T-helper 9 cell (primary cell): ENCODE data around the gene ZDHHC20.

ENCODE experiments used
- DNase-seq: peaks from one replicate; pipeline ENCODE4 v3.0.0-alpha.2; 2020
- total RNA-seq, 2 donors: gene quantifications; one replicate each; lab custom pipeline; 2026; lab: John Stamatoyannopoulos, UW

ZDHHC20 gene, protein sequence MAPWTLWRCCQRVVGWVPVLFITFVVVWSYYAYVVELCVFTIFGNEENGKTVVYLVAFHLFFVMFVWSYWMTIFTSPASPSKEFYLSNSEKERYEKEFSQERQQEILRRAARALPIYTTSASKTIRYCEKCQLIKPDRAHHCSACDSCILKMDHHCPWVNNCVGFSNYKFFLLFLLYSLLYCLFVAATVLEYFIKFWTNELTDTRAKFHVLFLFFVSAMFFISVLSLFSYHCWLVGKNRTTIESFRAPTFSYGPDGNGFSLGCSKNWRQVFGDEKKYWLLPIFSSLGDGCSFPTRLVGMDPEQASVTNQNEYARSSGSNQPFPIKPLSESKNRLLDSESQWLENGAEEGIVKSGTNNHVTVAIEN
- total RNA-seq, result 155 to 171 reads per million in 2 donors

DNA sequence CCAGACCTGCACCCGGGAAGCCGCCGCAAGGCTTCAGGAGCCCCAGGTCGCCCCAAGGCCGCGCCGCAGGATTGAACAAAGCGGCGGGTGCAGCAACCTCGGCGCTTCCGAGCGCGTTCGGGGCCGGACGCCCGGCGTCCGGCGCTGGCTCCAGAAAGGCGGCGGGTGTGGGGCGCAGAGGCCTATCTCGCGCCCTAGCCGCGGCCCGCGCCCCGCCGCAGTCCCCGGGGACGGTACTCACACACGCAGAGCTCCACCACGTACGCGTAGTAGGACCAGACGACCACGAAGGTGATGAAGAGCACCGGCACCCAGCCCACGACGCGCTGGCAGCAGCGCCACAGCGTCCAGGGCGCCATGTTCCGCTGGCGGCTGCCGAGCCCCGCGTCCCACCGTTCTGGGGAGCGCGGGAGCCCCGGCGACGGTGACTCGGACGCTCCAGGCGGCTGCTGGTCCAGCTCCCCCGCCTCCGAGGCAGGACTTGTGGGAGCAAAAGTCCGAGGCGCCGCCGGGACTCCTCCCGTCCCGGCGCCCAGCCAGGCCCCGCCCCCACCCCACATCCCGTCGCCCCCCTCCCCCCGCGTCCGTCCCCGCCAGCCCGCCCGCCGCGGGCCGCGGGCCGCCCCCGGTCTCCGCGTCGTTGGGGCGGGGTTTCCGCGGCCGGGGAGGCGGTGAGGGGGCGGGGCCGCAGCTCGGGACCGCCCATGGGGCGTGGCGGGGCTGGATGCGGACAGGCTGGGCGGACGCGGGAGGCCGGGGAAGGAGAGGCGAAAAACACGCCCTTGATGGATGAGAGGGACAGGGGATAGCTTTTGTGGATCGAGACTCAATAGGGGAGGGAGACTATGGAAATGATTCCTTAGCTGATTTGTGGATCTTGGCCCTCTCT lies at the start of gene ZDHHC20:
ZDHHC20 (minus strand) TSS at position 491 of the 889 bp plus-strand sequence; CDS start at position 359, 132 bp downstream.
- DNase-seq, result peak; percentile 94

GRCh38 chr13:21504379-21504778 lies 45.3 kb upstream of the ZDHHC20 start:
- no peak for DNase-seq

GRCh38 chr13:21501686-21502085 lies 42.6 kb upstream of the ZDHHC20 start:
- no peak for DNase-seq

GRCh38 chr13:21486322-21486721 lies 27.2 kb upstream of the ZDHHC20 start:
- no peak for DNase-seq

DNA sequence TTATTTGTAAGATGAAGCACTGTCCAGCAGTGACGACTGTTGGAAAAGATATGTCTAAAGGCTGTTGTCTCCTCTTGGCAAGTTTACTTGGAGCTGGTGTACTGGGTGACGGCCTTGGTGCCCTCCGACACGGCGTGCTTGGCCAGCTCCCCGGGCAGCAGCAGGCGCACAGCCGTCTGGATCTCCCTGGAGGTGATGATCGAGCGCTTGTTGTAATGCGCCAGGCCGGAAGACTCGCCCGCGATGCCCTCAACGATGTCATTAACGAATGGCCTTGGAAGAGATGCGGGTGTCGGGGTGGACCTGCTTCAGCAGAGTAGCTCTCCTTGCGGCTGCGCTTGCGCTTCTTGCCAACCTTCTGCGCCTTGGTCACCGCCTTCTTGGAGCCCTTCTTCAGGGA lies 24.6 kb upstream of the ZDHHC20 start:
- DNase-seq, result no peak

- no peak for DNase-seq
Observed at GRCh38 chr13:21481359-21481758, 22.3 kb upstream of the ZDHHC20 start.

GRCh38 chr13:21478881-21479808 lies 20.0 kb upstream of the ZDHHC20 start:
- peak; percentile 24 for DNase-seq

- DNase-seq, result peak; percentile 75
Observed at GRCh38 chr13:21476893-21477472, 17.9 kb upstream of the ZDHHC20 start.

DNA sequence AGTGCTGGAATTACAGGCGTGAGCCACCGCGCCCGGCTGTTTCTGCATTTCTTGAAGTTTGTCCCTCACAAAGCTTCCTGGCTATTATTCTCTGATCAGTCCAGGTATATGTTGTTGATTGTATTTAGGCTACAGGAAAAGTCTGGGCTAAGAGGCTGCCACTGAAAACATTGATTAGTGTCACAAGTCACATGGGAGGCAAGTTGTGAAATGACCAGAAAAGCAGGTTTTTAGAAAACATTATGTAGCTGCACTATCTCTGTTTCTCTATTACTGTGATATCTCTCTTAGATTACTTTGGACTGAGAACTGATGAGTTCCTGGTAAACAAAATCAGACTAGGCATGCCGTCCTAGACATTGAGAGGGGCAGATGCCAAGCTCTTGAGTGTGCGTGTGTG lies 16.0 kb upstream of the ZDHHC20 start:
- DNase-seq, result no peak

- DNase-seq, result no peak
Observed at GRCh38 chr13:21470785-21471184, 11.7 kb upstream of the ZDHHC20 start.

GRCh38 chr13:21466527-21466926 lies 7.4 kb upstream of the ZDHHC20 start:
- no peak for DNase-seq

- DNase-seq, result no peak
Observed at GRCh38 chr13:21465710-21466160, 6.6 kb upstream of the ZDHHC20 start.

DNA sequence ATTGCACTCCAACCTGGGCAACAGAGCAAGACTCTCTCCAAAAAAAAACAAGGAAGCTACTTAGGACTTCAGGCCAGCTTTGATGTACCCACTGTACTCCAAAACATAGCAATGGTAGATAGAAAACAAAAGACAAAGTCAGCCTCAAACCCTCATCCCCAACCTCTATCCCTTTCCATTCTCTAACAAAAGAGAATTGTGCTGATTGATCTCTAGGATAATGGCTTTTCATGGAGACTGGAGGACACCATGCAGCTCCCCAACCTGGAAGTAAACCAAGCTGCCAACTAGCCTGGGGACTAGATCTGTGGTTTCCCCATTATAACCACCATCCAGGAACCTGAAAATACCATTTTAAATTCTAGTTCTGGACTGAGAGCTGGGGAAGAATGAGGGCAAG lies 4.3 kb upstream of the ZDHHC20 start:
- DNase-seq, result no peak

- DNase-seq, result no peak
Observed at GRCh38 chr13:21461131-21461530, 2.0 kb upstream of the ZDHHC20 start.

GRCh38 chr13:21458451-21458812 lies 671 bp downstream of the ZDHHC20 start:
- DNase-seq, result peak; percentile 25

DNA sequence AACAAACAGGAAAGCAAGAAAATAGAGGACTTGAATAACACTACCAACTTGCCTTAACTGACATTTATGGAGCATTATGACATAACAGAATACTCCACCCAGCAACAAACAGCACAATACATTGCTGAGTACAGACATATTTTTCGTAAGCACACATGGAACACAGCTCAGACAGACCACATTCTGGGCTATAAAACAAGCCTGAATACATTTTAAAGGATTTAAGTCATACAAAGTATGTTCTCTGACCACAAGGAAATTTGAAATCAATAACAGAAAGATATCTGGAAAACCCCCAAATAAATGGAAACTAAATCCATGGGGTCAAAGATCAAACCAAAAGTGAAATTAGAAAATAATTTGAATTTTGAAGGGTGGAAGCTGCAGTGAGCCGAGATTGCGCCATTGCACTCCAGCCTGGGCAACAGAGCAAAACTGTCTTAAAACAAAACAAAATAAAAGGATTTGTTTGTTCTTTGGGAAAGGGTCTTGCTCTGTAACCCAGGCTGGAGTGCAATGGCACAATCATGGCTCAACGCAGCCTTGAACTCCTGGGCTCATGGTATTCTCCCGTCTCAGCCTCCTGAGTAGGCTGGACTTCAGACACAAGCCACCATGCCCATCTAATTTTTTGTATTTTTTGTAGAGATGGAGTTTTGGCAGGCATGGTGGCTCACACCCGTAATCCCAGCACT lies 5.6 kb downstream of the ZDHHC20 start:
- DNase-seq, result no peak

DNA sequence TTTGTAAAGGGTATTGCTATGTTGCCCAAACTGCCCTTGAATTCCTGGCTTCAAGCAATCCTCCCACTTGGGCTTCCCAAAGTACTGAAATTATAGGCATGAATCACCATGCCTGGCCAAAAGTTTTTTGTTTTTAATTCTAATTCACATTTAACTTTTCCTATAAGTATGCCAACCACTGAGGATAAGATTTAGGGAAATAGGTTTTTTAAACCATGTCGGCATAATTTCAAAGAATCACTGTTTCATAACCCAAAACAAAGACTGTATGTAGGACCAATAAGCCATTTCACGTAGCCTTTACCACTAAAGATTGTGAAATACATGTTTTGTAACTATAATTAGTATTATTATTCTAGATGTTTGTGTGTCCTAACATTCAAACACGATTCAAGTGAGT lies 8.2 kb downstream of the ZDHHC20 start:
- no peak for DNase-seq

- no peak for DNase-seq
Observed at GRCh38 chr13:21446656-21447055, 12.4 kb downstream of the ZDHHC20 start.

DNA sequence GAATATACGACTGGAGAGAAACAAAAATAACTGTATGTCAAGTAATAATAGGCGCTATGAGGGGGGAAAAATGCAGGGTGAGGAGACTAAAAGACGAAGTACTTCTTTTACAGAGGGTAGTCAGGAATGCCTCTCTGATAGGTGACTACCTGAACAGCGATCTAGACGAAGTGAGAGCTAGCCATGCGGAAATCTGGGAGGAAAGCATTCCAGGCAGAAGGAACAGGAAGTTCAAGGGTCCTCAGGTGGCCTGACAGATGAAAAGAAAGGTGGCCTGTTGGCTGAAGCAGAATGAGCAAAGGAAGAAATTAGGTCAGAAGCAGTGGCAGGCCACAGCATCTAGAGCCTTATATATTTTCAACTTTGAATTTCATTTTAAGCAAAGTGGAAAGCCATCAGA lies 13.3 kb downstream of the ZDHHC20 start:
- DNase-seq, result no peak

DNA sequence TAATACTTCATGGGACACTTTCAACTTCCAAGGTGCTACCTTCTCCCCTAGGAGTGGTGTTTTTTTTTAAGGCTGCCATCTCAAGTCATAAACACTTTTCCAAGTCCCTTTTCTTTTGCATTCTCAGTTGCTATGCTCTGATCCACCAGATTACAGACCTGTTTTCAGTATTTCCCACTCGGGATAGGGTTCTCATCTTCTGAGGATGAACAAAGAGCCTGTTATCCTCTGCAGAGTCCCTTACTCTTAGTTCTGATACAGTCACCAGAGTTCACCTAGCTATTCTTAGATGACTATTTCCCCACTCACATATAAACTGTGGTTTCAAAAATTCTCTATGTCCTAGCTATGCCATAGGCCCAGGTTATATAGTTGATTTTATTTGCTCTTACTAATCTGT lies 15.9 kb downstream of the ZDHHC20 start:
- DNase-seq, result no peak

DNA sequence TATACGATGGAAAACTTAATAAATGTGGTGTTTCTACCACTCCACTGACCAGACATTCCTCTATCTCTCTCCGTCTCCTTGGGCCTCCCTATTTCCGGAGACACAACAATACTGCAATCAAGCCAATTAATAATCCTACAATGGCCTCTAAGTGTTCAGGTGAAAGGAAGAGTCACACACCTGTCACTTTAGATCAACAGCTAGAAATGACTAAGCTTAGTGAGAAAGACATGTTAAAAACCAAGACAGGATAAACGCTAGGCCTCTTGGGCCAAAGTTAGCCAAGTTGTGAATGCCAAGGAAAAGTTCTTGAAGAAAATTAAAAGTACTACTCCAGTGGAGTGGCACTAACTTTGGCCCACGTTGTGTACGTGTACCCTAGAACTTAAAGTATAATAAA lies 22.5 kb downstream of the ZDHHC20 start:
- DNase-seq, result no peak

DNA sequence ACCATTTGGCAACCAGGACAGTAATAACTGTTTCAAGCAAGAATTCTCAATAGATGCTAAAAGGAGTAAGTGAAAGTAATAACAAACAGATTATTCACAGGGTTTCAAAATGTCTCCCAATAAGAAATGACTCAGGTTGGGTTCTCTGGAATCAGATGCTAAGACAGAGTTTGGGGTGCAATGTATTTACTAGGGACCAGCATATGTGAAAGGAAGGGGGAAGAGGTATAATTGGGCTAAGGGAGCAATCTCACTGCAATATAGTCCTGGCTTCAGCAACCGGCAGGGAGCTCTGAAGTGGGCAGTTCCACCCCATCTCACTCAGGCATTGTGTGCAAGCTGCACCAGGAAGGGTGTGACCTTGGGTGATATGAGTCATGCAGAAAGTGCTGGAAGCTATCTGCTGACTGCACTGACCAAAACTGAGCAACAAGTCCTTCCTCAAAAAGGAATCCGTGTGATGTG lies 23.4 kb downstream of the ZDHHC20 start:
- no peak for DNase-seq
